HL-60 (cell line): ENCODE results near the gene DLX3.

Experiments
- DNase-seq, 2 experiments: peaks; one replicate each; pipeline ENCODE4 v3.0.0-alpha.2; 2010 to 2020; ENCODE audit warnings: low read depth in 1 of 2, low spot score in 1 of 2
- H3K27ac ChIP-seq: fragments of 250-450 bp; sonication (Bioruptor Pico); replicated peaks from 2 replicates; pipeline ENCODE4 v1.5.1; 2020; ENCODE audit warnings: mild to moderate bottlenecking, moderate library complexity
- H3K27me3 ChIP-seq: fragments of 250-450 bp; sonication (Bioruptor Pico); 2 replicates; pipeline ENCODE4 v1.5.1; 2021; ENCODE audit warnings: mild to moderate bottlenecking, moderate library complexity; ENCODE audit not compliant: insufficient read depth, poor library complexity, severe bottlenecking
- H3K4me3 ChIP-seq: replicated peaks from 2 replicates; pipeline ENCODE4 v1.5.1; 2011; ENCODE audit warnings: mild to moderate bottlenecking, control low read depth, low read length; ENCODE audit not compliant: insufficient read depth
- CTCF ChIP-seq: IDR thresholded peaks from one replicate; pipeline ENCODE4 v1.5.1; 2011; ENCODE audit warnings: low read length, control low read depth, inconsistent platforms; ENCODE audit not compliant: insufficient read depth
- GABPA ChIP-seq: IDR thresholded peaks from 2 replicates; pipeline ENCODE4 v1.6.1; 2012; ENCODE audit warnings: low read depth
- POLR2AphosphoS5 ChIP-seq: IDR thresholded peaks from 2 replicates; pipeline ENCODE4 v1.6.1; 2012; ENCODE audit warnings: low read depth
- REST ChIP-seq: IDR thresholded peaks from 2 replicates; pipeline ENCODE4 v1.6.1; 2012; ENCODE audit warnings: low read depth; ENCODE audit not compliant: insufficient replicate concordance
- SPI1 ChIP-seq: IDR thresholded peaks from 2 replicates; pipeline ENCODE4 v1.6.1; 2012; ENCODE audit warnings: low read depth, mild to moderate bottlenecking, borderline replicate concordance

The DLX3 gene

GRCh38 chr17:50003911-50004310 is 8.9 kb upstream of the DLX3 start:
- no peak overlapping the region for H3K4me3 ChIP-seq
- H3K27ac ChIP-seq, result no peak overlapping the region
- no peak for DNase-seq
- H3K27me3 ChIP-seq, result peaks cover 19% of the 10 kb centered on the region
- no peak for TF ChIP-seq SPI1
- no peak for TF ChIP-seq GABPA
- TF ChIP-seq REST, result no peak
- TF ChIP-seq POLR2AphosphoS5, result no peak
- TF ChIP-seq CTCF, result no peak

- Histone ChIP-seq H3K27me3 (peaks cover 54% of the 10 kb centered on the region), H3K4me3 (no peak overlapping the region), H3K27ac (no peak overlapping the region)
- TF ChIP-seq POLR2AphosphoS5, result no peak
- no peak for DNase-seq
These were observed 4.0 kb upstream of the DLX3 start for GRCh38 chr17:49998836-49999511.

GRCh38 chr17:49997773-49998703 is 3.0 kb upstream of the DLX3 start:
- DNase-seq, result peak; percentile 62 to 81
- no peak overlapping the region for H3K27ac ChIP-seq
- H3K27me3 ChIP-seq, result peaks cover 61% of the 10 kb centered on the region
- TF ChIP-seq GABPA, result no peak
- TF ChIP-seq CTCF, result peak; percentile 96
- H3K4me3 ChIP-seq, result no peak overlapping the region

- no peak for TF ChIP-seq REST
- DNase-seq, result no peak
- Histone ChIP-seq H3K27ac (no peak overlapping the region), H3K4me3 (no peak overlapping the region), H3K27me3 (peaks cover 68% of the 10 kb centered on the region)
These were observed 2.3 kb upstream of the DLX3 start for GRCh38 chr17:49997301-49997650.
